CD4-positive, alpha-beta memory T cell (primary cell): Measurements from ENCODE around the gene KIF26A. TPM values are rescaled to one million over a fixed set of nuclear protein-coding genes. Genes with fewer than 3 reads are reported as not detected.

Experiments used
- CTCF ChIA-PET: fragments of 350-600 bp; sonication (Branson Sonifier 250); formaldehyde crosslinking; loops from one replicate; lab custom pipeline; 2021; ENCODE audit warnings: inconsistent platforms; ENCODE audit not compliant: partially characterized antibody; lab: Charles Lee
- POLR2A ChIA-PET: fragments of 350-600 bp; sonication (Branson Sonifier 250); formaldehyde crosslinking; loops from one replicate; lab custom pipeline; 2021; ENCODE audit not compliant: partially characterized antibody; lab: Charles Lee
- DNase-seq, 5 donors: peaks; one replicate each; pipeline versions ENCODE4 v3.0.0 to v3.0.0-alpha.2; 2020 to 2022; ENCODE audit warnings: mixed read lengths in 1 of 5
- H3K27ac ChIP-seq: one replicate; pipeline ENCODE4 v1.7.0; 2013; ENCODE audit warnings: low read depth, low read length
- H3K27me3 ChIP-seq: 2 replicates; pipeline ENCODE4 v1.7.0; 2013; ENCODE audit warnings: mild to moderate bottlenecking, low read length, moderate library complexity; ENCODE audit not compliant: insufficient read depth
- H3K36me3 ChIP-seq: 2 replicates; pipeline ENCODE4 v1.7.0; 2013; ENCODE audit warnings: mild to moderate bottlenecking, low read length, moderate library complexity; ENCODE audit not compliant: insufficient read depth
- H3K4me1 ChIP-seq: 2 replicates; pipeline ENCODE4 v1.7.0; 2013; ENCODE audit warnings: mild to moderate bottlenecking, low read length, moderate library complexity; ENCODE audit not compliant: insufficient read depth
- H3K4me3 ChIP-seq, 2 donors: one replicate each; pipeline ENCODE4 v1.7.0; 2013; ENCODE audit warnings: low read length in 2 of 2, mild to moderate bottlenecking in 1 of 2
- H3K9me3 ChIP-seq, 2 donors: one replicate each; pipeline ENCODE4 v1.7.0; 2013; ENCODE audit warnings: low read length in 2 of 2, control low read depth in 1 of 2; ENCODE audit not compliant: control insufficient read depth in 1 of 2
- H3K27ac Mint-ChIP-seq, 7 donors: one replicate each; pipeline ENCODE4 v1.8.0; 2020 to 2021; ENCODE audit warnings: mixed read lengths in 7 of 7, mild to moderate bottlenecking in 6 of 7, inconsistent platforms in 3 of 7, moderate library complexity in 3 of 7
- H3K27me3 Mint-ChIP-seq, 2 donors: one replicate each; pipeline ENCODE4 v1.8.0; 2020 to 2021; ENCODE audit warnings: mixed read lengths in 2 of 2
- H3K36me3 Mint-ChIP-seq, 2 donors: one replicate each; pipeline ENCODE4 v1.8.0; 2020 to 2021; ENCODE audit warnings: mixed read lengths in 2 of 2, inconsistent platforms in 1 of 2, mild to moderate bottlenecking in 1 of 2
- H3K4me1 Mint-ChIP-seq, 4 donors: one replicate each; pipeline ENCODE4 v1.8.0; 2020 to 2021; ENCODE audit warnings: mixed read lengths in 4 of 4, mild to moderate bottlenecking in 1 of 4
- H3K4me3 Mint-ChIP-seq, 8 donors: one replicate each; pipeline ENCODE4 v1.8.0; 2020 to 2021; ENCODE audit warnings: mixed read lengths in 8 of 8, mild to moderate bottlenecking in 7 of 8, moderate library complexity in 6 of 8, inconsistent platforms in 3 of 8
- H3K9me3 Mint-ChIP-seq, 8 donors: one replicate each; pipeline ENCODE4 v1.8.0; 2020 to 2021; ENCODE audit warnings: mixed read lengths in 8 of 8, mild to moderate bottlenecking in 5 of 8, inconsistent platforms in 3 of 8, moderate library complexity in 1 of 8
- intact Hi-C: fragments of 100-400 bp; cut with micrococcal nuclease; formaldehyde crosslinking; loops from one replicate; pipeline ENCODE4 v1.15.1; 2023
- polyA plus RNA-seq, 2 donors: library from polyadenylated mRNA; unstranded; fragments of 300-500 nt; fragmentation: Illumina TruSeq; gene quantifications; one replicate each; pipeline ENCODE4 v1.2.3, GENCODE V29; 2021
- total RNA-seq, 2 experiments: library from RNA; stranded (reverse); gene quantifications; one replicate each; pipeline ENCODE4 v1.2.3, GENCODE V29; 2021

KIF26A gene
- total and polyA plus RNA-seq, 4 experiments from 2014 or later: 0.05 to 0.23 (median 0.22) TPM; not detected in 1

DNA sequence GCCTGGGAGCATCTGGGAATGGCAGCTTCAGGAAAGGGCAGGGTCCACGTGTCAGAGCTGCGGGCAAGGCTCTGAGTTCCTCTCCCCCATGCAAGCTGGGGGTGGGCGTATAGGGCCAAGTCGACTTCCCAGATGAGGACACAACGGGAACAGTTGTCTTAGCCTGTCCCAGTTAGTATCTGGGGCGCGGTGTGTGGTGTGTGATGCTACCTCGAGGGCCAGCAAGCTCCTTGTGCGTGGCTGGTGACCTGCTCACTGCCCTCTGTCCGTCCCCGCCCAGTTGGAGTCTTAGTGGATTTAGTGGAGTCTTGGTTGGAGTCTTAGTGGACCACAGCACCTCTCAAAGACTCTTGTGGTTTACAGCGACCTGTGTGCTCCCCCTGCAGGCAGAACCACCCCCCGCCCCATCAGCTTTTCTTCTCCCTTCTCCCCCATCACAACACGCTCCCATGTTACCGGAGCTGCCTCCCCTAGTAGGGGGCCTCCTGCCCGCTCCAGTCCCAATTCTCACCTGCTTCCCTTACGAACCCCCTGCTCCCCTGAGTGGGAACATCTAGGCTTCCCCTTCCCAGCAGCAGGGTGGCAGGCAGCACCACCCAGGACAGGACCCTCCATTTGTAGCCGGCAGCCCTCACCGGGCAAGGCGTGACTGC lies 44.2 kb upstream of the KIF26A start:
- intact Hi-C loops: no loop called here
- peaks cover 4 to 5% (median 4%) of the 10 kb centered on the region in 4 donors for H3K4me1 Mint-ChIP-seq
- CTCF ChIA-PET: interaction anchor here (1.0 to 4.6 kb wide), 5 partner anchors 10 to 470 kb away, joined by 3 to 31 read pairs (median 3); no protein-coding TSS in a partner anchor
- H3K36me3 Mint-ChIP-seq: no peaks in the 10 kb centered on the region
- peaks cover 0 to 3% of the 10 kb centered on the region in 2 donors for H3K27me3 Mint-ChIP-seq
- POLR2A ChIA-PET: interaction anchor here (0.7 kb wide), 1 partner anchor 16 kb away, joined by 3 read pairs; no protein-coding TSS in a partner anchor
- H3K9me3 Mint-ChIP-seq: no peaks in the 10 kb centered on the region
- Histone ChIP-seq H3K27ac (no peak overlapping the region), H3K4me1 (peaks cover 8% of the 10 kb centered on the region), H3K36me3 (no peaks in the 10 kb centered on the region), H3K4me3 (no peak overlapping the region), H3K9me3 (no peaks in the 10 kb centered on the region), H3K27me3 (no peaks in the 10 kb centered on the region)
- peak overlapping the region in 1 of 8 donors; percentile 10 for H3K4me3 Mint-ChIP-seq
- DNase-seq: peak in 1 of 5 donors; percentile 7
- H3K27ac Mint-ChIP-seq: no peak overlapping the region

DNA sequence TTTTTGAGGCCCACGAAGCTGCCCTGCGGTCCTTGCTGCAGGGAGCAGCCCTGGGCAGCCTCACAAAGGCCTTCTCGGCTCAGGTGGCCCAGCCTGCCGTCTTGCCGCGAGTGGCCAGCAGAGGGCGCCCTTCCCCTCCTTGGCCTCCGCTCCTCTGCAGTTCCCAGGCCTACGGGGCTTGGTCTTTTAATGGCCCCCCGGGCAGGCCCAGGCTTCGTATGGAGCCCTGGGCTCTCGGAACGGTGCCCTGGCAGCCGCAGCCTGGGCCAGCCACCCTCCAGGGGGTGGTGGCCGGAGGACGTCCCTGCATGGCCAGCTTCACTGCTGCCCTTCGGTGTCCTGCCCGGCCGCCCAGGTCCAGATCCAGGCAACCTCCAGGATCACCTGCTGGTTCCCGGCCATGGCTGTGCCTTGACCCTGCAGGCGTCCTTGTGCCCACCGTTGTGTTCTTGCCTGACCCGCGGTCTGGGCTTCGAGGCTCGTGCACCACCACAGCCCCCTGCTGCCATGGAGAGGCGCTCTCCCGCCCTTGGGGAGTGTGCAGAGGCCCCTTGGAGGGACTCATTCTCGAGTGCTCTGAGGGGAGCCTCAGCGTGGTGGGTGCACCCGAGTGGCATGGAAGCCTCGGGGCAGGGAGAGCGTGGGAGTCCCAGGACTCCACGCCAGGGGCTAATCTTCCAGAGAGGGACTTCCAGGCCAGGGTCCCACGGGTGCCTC lies 43.5 kb upstream of the KIF26A start:
- CTCF ChIA-PET: interaction anchor here (1.0 to 4.6 kb wide), 5 partner anchors 10 to 469 kb away, joined by 3 to 31 read pairs (median 3); no protein-coding TSS in a partner anchor

DNA sequence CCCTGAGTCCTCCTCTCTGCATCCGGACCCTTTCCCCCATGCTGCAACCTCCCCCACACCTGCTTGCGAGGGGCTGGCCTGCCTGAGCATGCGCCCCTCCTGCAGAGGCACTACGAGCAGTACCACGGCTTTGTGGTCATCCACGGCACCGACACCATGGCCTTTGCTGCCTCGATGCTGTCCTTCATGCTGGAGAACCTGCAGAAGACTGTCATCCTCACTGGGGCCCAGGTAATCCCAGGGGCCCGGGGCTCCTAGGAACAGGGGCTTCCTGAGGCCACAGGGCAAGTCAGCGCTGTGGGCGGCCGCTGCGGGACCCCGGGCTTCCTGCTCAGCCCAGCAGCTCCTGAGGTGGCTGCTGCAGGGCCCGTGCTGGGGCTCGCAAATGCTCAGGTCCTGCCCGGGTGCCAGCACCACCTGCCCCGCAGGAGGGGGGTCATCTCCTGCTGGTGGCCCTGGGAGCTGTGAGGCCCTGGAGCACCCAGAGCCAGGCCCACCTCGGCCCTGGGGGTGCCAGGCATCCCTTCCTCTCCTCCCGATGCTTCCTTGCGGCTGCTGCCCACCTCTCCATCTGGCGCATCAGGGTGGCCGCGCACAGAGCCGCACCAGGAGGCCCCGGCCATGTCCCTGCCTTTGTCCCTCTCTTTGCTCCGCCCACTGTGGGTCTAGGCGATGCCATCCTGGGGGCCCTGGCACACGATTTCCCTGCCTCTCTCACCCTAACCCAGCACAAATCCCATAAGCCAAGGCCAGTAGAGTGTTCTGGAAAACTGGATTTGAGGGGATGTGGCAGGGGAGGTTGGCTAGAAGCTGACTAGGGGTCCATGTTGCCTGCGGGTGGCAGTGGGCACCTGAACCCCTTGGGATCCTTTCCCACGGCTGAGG lies 42.7 kb upstream of the KIF26A start:
- Mint-ChIP-seq H3K27me3 (peaks cover 0 to 3% of the 10 kb centered on the region in 2 donors), H3K4me1 (peaks cover 4 to 5% (median 4%) of the 10 kb centered on the region in 4 donors), H3K9me3 (no peaks in the 10 kb centered on the region), H3K4me3 (no peak overlapping the region), H3K36me3 (no peaks in the 10 kb centered on the region), H3K27ac (no peak overlapping the region)
- Histone ChIP-seq H3K9me3 (no peaks in the 10 kb centered on the region), H3K27ac (no peak overlapping the region), H3K27me3 (no peaks in the 10 kb centered on the region), H3K4me1 (peaks cover 8% of the 10 kb centered on the region), H3K4me3 (no peak overlapping the region), H3K36me3 (no peaks in the 10 kb centered on the region)
- ChIA-PET POLR2A (no interaction called here), CTCF (interaction anchor here (2.2 to 4.6 kb wide), 2 partner anchors 18 kb away, joined by 8 to 31 read pairs; no protein-coding TSS in a partner anchor)
- DNase-seq: no peak
- intact Hi-C loops: no loop called here

More for the DNA sequence above, 43.5 kb upstream of the KIF26A start:
- DNase-seq: peak; percentile 59 to 69 (median 63)
- Mint-ChIP-seq H3K27ac (no peak overlapping the region), H3K27me3 (peaks cover 0 to 3% of the 10 kb centered on the region in 2 donors), H3K4me3 (peak overlapping the region in 1 of 8 donors; percentile 10), H3K9me3 (no peaks in the 10 kb centered on the region), H3K36me3 (no peaks in the 10 kb centered on the region), H3K4me1 (peaks cover 4 to 5% (median 4%) of the 10 kb centered on the region in 4 donors)
- H3K27ac ChIP-seq: no peak overlapping the region
- POLR2A ChIA-PET: interaction anchor here (0.7 kb wide), 1 partner anchor 17 kb away, joined by 3 read pairs; no protein-coding TSS in a partner anchor
- no peaks in the 10 kb centered on the region for H3K9me3 ChIP-seq
- no peak overlapping the region for H3K4me3 ChIP-seq
- peaks cover 8% of the 10 kb centered on the region for H3K4me1 ChIP-seq
- intact Hi-C loops: no loop called here
- H3K27me3 ChIP-seq: no peaks in the 10 kb centered on the region
- H3K36me3 ChIP-seq: no peaks in the 10 kb centered on the region

DNA sequence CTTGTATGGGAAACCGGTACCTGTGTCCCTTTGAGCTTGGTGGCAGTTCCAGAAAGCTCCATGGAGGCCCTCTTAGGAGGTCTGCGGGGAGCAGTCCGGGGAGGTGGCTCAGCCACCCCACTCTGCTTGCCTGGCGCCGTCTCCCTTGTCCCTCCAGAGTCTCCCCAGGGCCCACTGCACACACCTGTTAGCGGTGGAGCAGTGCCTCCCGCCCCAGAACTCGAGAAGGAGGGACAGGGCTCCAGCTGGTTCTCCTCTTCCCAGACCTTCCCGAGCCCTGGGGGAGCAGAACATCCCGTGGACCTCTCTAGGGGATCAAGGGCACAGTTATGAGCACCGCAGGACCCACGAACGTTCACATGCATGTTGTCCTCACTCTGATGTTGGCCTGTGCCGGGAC lies 42.1 kb upstream of the KIF26A start:
- peaks cover 0 to 3% of the 10 kb centered on the region in 2 donors for H3K27me3 Mint-ChIP-seq
- Histone ChIP-seq H3K27me3 (no peaks in the 10 kb centered on the region), H3K4me3 (no peak overlapping the region), H3K36me3 (no peaks in the 10 kb centered on the region), H3K4me1 (peaks cover 8% of the 10 kb centered on the region), H3K9me3 (no peaks in the 10 kb centered on the region), H3K27ac (no peak overlapping the region)
- POLR2A ChIA-PET: no interaction called here
- H3K4me3 Mint-ChIP-seq: no peak overlapping the region
- H3K4me1 Mint-ChIP-seq: peaks cover 4 to 5% (median 4%) of the 10 kb centered on the region in 4 donors
- no peak for DNase-seq
- CTCF ChIA-PET: interaction anchor here (2.2 kb wide), 1 partner anchor 19 kb away, joined by 8 read pairs; no protein-coding TSS in a partner anchor
- no peaks in the 10 kb centered on the region for H3K36me3 Mint-ChIP-seq
- no peaks in the 10 kb centered on the region for H3K9me3 Mint-ChIP-seq
- H3K27ac Mint-ChIP-seq: no peak overlapping the region
- intact Hi-C loops: no loop called here

DNA sequence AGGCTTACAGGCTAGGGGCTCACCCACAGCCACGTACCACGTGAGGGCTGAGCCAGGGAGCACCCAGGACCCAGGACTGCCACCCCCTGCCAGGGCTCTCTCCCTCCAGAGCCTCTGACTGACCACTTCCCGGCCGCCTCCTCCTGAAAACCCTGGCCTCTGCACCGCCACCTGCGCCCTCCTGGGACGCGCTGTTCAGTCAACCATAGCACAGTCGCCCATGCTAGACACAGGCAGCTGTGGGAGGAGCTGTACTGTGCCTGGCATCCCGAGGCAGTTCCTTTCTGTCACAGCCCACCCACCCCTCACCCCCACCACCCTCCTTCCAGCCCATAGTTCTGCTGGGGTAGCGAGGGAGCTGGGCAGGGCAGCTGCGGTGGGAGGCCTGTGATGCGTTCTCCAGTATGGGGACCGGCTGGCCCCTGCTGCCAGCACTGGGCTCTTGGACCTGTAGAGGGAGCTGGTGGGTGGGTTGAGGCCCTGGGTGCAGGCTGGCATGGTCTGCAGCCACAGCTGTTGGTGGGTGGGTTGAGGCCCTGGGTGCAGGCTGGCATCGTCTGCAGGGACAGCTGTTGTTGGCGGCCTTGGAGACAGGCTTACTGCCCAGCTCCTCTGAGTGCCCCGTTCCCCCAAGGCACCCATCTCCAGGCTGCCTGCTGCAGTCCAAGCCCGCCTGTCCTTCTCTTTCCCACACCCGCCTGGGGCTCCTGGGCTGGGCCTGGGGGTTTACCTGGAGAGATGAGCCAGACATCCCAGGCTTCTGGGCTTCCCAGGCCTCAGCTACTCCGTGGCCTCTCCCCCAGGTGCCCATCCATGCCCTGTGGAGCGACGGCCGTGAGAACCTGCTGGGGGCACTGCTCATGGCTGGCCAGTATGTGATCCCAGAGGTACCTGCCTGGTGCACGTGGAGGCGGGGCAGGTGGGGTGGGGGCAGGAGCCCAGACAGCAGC lies 41.4 kb upstream of the KIF26A start:
- Histone ChIP-seq H3K27me3 (no peaks in the 10 kb centered on the region), H3K4me1 (peaks cover 8% of the 10 kb centered on the region), H3K4me3 (no peak overlapping the region), H3K9me3 (no peaks in the 10 kb centered on the region), H3K27ac (no peak overlapping the region), H3K36me3 (no peaks in the 10 kb centered on the region)
- H3K9me3 Mint-ChIP-seq: no peaks in the 10 kb centered on the region
- ChIA-PET POLR2A (no interaction called here), CTCF (interaction anchor here (2.2 kb wide), 1 partner anchor 19 kb away, joined by 8 read pairs; no protein-coding TSS in a partner anchor)
- no peak overlapping the region for H3K27ac Mint-ChIP-seq
- peak in 1 of 5 donors; percentile 31 for DNase-seq
- intact Hi-C loops: no loop called here
- no peak overlapping the region for H3K4me3 Mint-ChIP-seq
- H3K4me1 Mint-ChIP-seq: peaks cover 4 to 5% (median 4%) of the 10 kb centered on the region in 4 donors
- H3K27me3 Mint-ChIP-seq: peaks cover 0 to 3% of the 10 kb centered on the region in 2 donors
- no peaks in the 10 kb centered on the region for H3K36me3 Mint-ChIP-seq
